HPDE6-E6E7 (cell line): Measurements from ENCODE around the gene ABCB4.

ENCODE experiments used
- DNase-seq: peaks from one replicate; pipeline ENCODE4 v3.0.0; 2011; ENCODE audit warnings: missing footprints; ENCODE audit errors: extremely low spot score

ABCB4 gene

DNA sequence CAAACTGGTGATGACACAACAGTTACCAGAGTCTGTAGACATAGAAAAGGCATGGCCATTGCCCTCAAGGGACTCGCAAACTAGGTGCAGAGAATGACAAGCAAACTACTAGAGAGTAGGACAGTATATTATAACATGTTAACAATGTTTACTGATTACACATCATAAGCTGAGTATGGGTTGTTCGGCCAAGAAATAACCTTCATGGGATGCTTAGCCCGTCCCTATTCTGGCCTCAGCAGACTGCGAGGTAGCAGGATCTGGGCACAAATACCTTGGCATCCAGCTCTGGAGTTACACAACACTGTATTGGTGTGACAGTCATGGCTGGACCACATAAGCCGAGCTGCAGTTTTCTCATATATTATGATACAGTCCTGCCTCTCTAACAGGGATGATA, 51.4 kb downstream of the ABCB4 start:
- no peak for DNase-seq

DNA sequence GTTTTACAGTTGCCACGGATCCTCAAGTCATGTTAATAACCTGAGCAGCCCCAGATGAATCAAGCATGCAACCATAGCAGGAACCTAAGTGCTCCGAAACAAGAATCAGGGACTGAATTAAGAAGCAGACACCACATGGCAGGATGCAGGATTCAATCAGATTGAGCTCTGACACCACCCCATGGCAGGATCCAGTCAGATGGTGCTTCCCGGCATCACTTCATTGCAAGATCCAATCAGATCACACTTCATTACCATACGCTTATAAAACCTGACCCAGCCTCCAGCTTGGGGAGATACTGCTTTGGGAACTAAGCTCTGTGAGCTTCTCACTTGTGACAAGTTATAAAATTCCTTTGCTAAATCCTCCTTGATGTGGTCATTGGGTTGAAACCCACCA, 55.3 kb downstream of the ABCB4 start:
- no peak for DNase-seq

DNA sequence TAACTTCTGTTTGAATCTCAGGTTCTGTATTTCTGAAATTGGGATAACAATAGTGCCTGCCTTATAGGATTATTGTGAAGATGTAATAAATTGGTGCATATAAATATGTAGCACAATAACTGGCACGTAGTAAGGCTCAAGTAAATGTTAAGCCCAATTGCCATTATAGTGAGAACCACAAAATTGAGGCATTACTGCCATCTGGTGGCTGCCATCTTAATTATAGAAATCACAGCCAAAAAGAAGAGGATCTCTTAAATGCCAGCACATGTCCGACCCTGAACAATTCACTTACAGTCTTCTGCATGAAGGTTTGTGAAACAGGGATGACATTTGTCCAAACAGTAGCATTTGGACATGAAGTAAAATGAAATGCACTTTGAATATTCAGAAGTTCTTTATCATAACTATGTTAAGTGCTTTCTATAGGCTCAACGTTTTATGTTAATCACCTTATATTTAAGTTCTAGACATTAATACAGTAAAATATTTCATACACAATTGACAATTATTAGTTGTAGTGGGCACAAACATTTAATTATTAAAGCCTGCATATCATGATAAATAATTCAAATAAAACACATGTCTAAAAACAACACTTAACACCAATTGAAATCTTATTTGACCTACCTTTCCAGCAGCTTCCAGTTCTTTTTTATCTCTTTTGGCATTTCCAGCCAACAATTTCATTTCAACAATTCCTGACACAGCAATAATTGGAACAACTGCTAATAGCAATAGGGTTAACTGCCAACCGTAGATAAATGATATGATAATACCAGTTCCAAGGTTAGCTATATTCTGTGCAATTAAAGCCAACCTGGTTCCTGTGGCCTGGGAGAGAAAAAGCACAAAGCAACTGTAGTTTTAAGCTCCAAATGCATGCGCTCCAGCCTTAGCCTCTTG, 58.5 kb downstream of the ABCB4 start:
- DNase-seq: peak; percentile 27

DNA sequence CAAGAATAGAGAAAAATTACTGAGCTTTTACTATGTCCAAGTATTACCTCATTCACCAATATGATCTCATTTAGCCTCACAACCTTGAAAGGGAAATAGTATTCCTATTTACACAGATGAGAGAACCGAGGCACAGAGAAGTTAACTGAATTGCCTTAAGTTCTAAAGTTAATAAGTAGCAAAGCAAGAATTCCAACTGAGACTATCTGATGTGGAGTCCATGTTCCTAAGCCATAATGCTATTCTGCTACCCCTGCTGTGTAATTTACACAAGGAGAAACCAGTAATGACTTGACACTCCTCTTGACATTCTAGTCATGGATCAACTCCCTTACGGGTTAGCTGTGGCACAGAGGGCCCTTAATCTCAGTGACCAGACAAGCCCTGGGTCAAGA, 60.7 kb downstream of the ABCB4 start:
- DNase-seq: no peak

DNA sequence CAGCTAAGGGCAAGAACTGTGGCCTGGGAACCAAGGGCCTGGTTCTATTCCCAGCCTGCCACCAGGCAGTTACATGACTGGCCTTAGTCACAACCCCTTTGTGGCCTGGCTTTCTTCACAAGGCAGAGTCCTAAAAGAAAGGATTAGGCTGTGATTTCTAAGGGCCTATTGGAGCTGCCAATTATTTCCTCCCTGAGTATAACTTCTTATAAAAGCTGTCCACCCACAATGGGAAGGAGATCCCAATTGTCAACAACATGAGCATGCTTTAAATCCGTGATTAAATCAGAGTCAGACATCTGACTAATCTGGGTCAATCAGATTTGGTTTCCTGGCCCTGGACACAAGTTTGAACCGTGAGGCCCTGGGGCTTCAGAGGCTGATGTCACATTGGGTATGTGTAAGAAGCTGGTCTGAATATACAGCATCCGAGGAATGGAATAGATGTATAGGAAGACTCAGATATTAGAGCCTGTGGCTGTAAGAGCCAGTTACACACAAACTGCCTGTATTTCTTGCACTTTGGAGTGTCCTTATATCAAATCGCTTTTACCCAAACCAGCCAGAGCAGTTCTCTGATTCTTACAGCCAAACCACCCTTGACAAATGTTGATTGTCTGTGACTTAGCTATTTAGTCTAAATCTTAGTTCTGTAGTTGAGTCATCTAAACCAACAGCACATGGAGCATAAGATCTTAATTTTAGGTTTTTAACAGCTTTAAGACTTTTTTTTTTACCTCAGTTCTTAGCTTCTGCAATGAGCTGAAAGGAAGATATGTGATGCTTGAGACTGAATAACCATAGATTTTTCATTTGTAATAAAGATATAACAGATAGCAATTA, 61.3 kb downstream of the ABCB4 start:
- peak; percentile 33 for DNase-seq

DNA sequence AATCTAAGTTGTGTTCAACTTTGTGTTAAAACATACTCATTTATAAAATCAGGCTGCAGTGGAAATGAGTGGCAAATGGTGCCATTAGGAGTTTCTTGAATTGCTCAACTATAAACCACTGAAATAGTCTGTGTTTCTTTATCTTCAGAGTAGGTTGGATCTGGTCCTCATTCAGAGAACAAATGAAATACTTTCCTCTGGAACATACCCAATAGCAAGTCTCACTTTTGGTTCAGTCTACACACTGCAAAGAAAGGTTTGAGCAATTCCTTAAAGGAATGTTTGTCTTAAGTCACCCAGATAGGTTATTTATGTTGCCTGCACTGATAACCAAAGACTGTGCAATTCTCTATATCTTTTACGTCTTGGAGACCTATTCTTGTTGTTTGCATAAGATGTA, 62.5 kb downstream of the ABCB4 start:
- DNase-seq: no peak

DNA sequence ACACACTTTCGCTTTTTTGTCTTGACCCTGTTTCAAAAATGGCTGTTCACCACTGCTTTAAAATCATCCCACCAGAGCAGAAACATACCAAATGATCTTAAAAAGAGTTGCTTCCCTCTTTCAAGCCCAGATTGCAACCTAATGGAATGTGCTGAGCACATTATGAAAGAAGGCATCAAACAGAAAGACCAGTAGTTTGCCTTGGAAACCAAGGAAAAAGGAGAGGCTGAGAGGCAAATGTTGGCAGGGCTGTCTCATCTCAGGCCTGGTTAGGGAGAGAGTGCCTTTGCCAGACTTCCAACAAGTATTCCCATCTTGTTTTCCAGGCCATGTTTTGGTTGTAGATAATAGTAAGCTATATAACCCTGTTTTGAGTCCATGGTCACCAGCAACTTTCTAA, 64.3 kb downstream of the ABCB4 start:
- no peak for DNase-seq

DNA sequence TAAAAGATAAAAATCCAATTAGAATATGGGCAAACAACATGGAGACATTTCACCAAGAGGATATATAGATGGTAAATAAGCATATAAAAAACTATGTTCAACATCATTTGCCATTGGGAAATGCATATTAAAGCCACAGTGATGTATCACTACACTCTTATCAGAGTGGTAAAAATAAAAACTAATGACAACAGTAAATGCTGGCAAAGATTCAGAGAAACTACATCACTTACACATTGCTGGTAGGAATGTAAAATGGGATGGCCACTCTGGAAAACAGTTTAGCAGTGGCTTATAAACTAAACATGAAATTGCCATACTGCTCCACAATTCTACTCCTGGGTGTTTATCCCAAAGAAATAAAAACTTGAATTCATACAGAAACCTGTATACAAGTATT, 70.8 kb downstream of the ABCB4 start:
- DNase-seq: no peak

DNA sequence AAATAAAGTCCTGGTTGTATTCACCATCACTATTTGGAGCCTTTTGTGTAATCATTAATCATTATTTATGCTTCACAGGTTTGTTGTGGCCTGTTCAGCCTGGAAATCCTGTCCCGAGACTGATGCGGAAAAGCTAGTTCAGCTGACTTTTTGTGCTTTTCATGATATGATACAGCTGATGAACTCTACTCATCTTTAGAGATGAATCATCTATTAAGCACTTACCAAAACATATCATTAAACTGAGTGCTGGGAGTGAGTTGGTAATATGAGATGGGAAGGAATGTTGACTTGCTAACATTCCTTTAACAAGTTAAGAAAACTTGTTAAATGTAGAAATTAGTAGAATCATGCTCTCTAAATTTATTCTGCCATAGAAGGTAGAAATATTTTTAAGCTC, 77.0 kb downstream of the ABCB4 start:
- peak; percentile 28 for DNase-seq

DNA sequence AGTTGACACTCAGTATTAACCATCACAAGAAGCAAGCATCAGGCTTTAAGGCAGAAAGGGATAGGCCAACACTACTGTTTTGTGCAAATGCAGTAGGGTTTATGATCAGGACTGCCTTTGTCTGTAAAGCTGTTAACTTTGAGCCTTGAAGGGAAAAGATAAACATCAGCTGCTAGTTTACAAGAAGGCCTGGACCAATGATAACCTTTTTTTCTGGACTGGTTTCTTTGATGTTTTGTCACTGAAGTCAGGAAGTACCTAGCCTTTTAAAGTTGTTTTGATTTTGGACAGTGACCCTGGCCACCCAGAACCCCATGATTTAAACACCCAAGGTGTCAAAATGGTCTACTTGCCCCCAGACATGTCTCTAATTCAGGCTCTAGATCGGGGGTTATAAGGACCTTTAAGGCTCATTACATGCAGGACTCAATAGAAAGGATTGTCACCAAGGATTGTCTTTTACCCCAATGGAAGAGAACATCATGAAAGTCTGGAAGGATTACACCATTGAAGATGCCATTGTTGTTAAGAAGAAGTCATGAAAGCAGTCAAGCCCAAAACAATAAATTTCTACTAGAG, 79.9 kb downstream of the ABCB4 start:
- no peak for DNase-seq

DNA sequence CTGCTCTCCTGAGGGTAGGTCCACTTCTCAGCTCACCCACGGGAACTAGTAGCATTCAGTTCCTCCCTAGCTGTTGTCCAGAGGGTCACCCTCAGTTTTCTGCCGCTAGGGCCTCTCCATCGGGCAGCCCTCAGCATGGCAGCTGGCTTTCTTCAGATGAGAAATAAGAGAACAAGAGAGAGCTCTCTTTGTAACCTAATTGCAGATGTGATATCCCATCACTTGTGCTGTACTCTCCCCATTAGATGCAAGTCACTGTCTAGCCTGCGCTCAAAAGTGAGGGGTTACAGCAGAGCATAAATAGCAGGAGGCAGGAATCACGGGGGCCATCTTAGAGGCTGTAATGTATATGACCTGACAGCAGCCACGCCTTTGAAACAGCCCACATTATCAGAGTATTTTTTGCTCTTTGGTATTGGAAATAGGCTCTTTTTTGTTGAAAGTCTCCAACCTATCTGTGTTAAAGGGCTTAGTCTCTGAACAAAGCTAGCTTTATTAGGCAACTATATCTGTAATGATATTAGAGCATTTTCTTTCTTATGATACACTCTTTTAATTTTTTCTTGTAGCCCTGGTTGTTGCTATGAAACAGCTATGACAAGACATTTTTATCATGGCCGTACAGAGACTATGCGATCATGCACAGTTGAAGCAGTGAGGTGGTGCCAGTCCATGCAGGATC, 84.3 kb downstream of the ABCB4 start:
- DNase-seq: no peak

DNA sequence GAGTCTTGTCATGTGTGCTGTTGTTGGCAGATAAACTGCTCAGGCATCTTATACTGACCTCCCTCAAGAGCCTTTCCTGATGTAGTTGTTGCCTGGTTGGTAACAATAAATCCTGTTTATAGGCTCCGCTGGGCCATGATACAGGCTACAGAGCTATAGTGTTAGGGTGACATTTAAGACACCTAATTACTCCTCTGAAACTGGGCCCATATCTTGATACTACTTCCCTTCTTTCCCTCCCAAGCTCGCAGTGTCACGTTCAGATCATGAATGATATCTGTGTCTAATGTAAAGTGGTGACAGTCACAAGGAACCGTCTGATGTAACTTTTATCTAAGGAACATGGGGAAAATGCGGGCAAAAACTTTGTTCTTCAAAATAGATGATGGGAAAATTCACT, 94.6 kb downstream of the ABCB4 start:
- DNase-seq: no peak

DNA sequence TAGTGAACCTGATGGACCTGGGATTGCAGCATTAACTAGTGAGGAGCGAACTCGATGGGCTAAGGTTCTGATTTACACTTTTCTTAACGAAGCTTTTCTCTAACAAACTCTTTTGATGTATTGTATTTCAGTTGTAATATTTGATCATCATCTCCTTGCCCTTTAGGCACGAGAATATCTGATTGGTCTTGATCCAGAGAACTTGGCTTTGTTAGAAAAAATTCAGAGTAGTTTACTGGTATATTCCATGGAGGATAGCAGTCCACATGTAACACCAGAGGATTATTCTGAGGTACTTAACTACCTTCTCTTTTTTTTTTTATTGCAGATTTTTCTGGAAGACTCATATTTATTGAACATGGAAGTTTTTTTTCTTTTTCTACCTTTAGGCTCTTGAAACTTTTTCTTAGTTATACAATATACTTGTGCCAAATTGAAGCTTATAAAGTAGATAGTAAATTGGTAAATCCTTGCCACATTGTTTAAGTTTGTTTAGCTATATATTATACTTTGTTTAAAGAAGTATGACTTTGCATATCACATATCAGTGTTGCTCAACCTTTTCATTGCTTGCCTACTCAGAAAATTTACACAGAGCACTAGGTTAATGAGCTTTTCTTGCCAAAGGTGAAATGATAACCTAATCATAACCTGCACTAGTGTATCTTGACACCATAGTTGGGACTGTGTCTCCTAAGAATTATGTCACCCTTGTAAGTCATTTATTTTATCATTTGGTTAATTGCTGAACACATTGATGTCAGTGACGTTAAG, 99.6 kb downstream of the ABCB4 start:
- DNase-seq: no peak

DNA sequence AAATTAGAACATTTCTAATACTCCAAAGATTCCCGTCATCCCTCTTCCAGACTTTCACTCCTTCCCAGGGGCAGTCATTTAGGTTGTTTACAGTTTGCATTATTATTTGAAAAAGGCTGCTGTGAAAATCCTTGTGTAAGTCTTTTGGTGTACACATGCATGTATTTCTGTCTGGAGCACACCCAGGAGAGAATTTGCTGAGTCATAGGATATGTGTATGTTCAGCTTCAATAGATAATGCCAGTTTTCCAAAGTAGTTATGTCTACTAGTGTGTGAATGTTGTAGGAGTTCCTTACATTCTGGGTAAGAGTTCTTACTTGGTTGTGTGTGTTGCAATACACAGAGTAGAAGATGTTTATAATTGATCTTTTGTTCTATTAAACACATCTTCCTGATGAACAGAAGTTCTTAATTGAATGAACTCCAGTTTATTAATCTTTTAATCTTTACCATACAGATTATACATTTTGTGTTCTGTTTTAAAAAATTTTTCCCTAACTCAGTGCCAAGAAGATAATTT, 104.8 kb downstream of the ABCB4 start:
- DNase-seq: no peak

DNA sequence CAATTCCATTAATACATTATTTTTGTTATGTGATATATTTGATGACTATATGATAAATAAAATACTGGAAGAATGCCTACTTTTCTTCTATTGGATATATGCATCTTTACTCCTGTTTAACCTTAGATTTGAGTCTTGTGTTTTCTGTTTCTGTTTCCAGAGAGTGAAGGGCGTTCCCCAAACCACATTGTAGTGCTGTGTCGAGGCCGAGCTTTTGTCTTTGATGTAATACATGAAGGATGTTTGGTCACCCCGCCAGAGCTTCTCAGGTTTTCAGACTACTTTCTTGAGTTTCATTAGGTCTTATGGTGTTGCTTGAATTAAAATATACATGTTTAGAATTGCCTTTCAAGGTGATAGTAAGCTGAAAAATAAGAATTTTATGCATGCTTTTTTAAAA, 106.3 kb downstream of the ABCB4 start:
- no peak for DNase-seq

DNA sequence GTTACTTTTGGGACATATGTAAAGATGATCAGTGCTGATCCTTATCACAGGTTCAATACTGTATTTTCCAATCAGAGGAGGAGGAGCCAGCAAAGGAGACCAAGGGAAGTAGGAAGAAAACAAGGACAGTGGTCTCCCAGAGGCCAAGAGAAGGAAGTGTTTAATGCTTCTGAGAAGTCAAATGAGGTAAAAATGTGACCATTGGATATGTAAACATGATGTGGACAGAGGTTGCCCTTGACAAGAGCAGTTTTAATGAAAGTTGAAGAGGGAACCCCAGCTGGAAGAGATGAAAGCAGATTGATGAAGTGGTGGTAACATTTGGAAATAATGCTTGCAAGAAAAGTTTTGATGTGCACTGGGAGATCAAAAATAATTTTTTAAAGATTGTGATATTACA, 111.2 kb downstream of the ABCB4 start:
- no peak for DNase-seq

DNA sequence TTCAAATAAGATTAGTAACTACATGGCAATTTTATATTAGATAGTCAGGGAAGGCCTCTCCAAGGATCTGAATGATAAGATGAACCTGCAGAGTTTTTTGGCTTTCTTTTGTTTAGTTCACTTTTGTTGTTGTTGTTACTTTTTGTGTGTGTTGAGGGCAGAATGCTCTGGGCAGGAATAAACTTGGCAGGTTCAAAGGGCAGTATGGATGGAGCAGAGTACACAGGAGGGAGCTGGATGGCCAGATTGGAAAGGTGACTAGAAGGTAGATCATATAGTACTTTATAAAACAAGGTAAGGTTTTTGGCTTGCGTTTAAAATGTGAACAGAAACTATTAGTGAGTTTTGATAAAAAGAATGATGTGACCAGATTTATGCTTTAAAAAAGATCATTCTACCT, 112.1 kb downstream of the ABCB4 start:
- no peak for DNase-seq

DNA sequence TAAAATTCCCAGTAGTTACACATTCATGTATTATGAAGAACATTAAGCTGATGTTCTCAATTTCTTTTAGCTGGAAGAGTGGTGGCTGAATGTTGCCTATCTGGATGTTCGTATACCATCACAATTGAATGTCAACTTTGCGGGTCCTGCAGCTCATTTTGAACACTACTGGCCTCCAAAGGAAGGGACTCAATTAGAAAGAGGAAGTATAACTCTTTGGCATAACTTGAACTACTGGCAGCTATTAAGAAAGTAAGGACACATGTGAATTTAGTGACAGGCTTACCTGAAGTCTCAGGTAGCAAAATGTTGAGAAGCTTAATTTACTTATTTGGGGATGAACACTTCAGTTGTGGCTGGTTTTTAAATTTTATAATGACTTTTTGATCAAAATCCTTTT, 114.2 kb downstream of the ABCB4 start:
- no peak for DNase-seq

DNA sequence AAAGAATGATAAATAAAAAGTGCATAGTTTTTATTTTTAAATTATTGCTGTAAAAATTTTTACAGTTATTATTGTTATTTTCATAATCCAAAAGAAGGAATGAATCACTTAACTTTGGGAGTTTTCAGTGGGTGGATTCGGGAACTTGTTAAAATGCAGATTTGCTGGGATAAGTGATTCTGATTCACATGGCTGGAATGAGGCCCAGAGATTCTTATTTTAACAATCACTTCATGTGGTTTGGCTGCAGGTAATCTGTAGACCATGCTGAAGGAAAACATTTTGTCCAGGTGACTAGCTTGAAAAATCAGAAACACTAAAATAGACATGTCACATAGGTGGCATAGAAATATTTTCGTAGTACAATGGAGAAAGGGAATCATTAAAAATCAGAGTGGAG, 116.1 kb downstream of the ABCB4 start:
- peak; percentile 25 for DNase-seq

DNA sequence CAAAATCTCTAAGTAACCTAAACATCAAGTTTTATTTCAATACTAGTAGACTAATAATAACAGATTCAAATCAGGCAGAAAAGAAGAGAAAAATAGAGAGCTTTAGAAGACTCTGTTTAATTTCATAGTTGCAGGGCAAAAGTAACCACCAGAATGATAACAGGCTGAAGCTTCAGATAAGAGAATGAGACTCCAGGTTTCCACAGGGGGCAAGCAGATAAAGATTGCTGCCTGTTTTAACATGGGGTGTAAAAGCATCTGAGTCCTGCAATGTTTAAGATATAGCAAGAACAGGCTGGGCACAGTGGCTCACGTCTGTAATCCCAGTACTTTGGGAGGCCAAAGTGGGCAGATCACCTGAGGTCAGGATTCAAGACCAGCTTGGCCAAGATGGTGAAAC, 119.0 kb downstream of the ABCB4 start:
- DNase-seq: no peak

DNA sequence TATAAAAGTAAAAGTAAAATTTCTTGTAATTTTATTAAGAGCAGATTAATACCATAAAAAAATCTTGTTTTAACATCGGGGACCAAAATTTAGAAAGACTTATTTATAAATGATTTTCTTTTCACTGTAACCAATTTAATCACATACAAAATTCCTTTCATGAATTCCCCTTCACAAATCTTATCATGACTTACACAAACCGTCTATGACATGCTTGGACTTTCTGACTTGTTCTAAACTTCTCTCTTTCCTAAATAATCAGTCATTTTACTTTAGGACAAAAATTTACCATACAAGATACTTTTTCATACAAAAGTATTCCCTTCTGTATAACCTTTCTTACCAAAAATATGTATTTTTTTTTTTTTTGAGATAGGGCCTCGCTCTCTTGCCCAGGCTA, 120.7 kb downstream of the ABCB4 start:
- DNase-seq: no peak
